Fibroblast of upper back skin (primary cell): ENCODE measurements around the gene NEK4.

ENCODE experiments used
- DNase-seq: peaks from one replicate; pipeline ENCODE4 v3.0.0-alpha.2; 2013

Gene NEK4

GRCh38 chr3:52770496-52771333 is at the start of gene NEK4:
NEK4 (minus strand) TSS chr3:52770940; CDS start chr3:52770746, 194 bp downstream.
- peak; percentile 89 for DNase-seq

GRCh38 chr3:52819936-52820335 is 49.2 kb upstream of the NEK4 start:
- DNase-seq, result no peak

- DNase-seq, result no peak
Measured at GRCh38 chr3:52817860-52818259, 47.1 kb upstream of the NEK4 start.

GRCh38 chr3:52817221-52817620 is 46.5 kb upstream of the NEK4 start:
- DNase-seq, result no peak

- DNase-seq, result no peak
Measured at GRCh38 chr3:52816654-52817053, 45.9 kb upstream of the NEK4 start.

- no peak for DNase-seq
Measured at GRCh38 chr3:52816199-52816598, 45.5 kb upstream of the NEK4 start.

GRCh38 chr3:52813810-52814209 is 43.1 kb upstream of the NEK4 start:
- no peak for DNase-seq

GRCh38 chr3:52811452-52812011 is 40.8 kb upstream of the NEK4 start:
- no peak for DNase-seq

GRCh38 chr3:52810923-52811322 is 40.2 kb upstream of the NEK4 start:
- no peak for DNase-seq

GRCh38 chr3:52809662-52810377 is 39.1 kb upstream of the NEK4 start:
- no peak for DNase-seq

- no peak for DNase-seq
Measured at GRCh38 chr3:52809149-52809548, 38.4 kb upstream of the NEK4 start.

- DNase-seq, result no peak
Measured at GRCh38 chr3:52805270-52806039, 34.7 kb upstream of the NEK4 start.

GRCh38 chr3:52801839-52802238 is 31.1 kb upstream of the NEK4 start:
- peak; percentile 22 for DNase-seq

- no peak for DNase-seq
Measured at GRCh38 chr3:52800079-52800478, 29.3 kb upstream of the NEK4 start.

- DNase-seq, result no peak
Measured at GRCh38 chr3:52798978-52799476, 28.3 kb upstream of the NEK4 start.

GRCh38 chr3:52798376-52798977 is 27.7 kb upstream of the NEK4 start:
- peak; percentile 19 for DNase-seq

GRCh38 chr3:52796411-52796810 is 25.7 kb upstream of the NEK4 start:
- DNase-seq, result no peak

- no peak for DNase-seq
Measured at GRCh38 chr3:52795298-52795900, 24.7 kb upstream of the NEK4 start.

GRCh38 chr3:52794612-52795099 is 23.9 kb upstream of the NEK4 start, which contains the start of gene ITIH3:
ITIH3 (plus strand) TSS chr3:52794796; CDS start chr3:52794804, 8 bp downstream.
- DNase-seq, result no peak

- DNase-seq, result no peak
Measured at GRCh38 chr3:52793702-52794611, 23.2 kb upstream of the NEK4 start.
